Stimulated activated CD4-positive, alpha-beta T cell treated with anti-CD3 and anti-CD28 coated beads, Interleukin-15, amount 100 ng/mL, for 24 hours (primary cell): ENCODE results near the gene NUP107.

Experiments used
- DNase-seq: peaks from one replicate; pipeline ENCODE4 v3.0.0-alpha.2; 2020

Gene NUP107

GRCh38 chr12:68776976-68777610 is 90.3 kb downstream of the NUP107 start:
- DNase-seq = no peak

- no peak for DNase-seq
These were observed 92.5 kb downstream of the NUP107 start for GRCh38 chr12:68779280-68779679.

- no peak for DNase-seq
These were observed 94.0 kb downstream of the NUP107 start for GRCh38 chr12:68780731-68781130.

GRCh38 chr12:68781728-68782127 is 95.0 kb downstream of the NUP107 start:
- DNase-seq = no peak

GRCh38 chr12:68784015-68784414 is 97.2 kb downstream of the NUP107 start:
- DNase-seq = no peak

GRCh38 chr12:68785358-68785757 is 98.6 kb downstream of the NUP107 start:
- no peak for DNase-seq

- no peak for DNase-seq
These were observed 99.0 kb downstream of the NUP107 start for GRCh38 chr12:68785823-68786222.

- DNase-seq = no peak
These were observed 100.2 kb downstream of the NUP107 start for GRCh38 chr12:68786929-68787328.

- no peak for DNase-seq
These were observed 101.9 kb downstream of the NUP107 start for GRCh38 chr12:68788554-68789143.

GRCh38 chr12:68789144-68789878 is 102.5 kb downstream of the NUP107 start:
- no peak for DNase-seq

- no peak for DNase-seq
These were observed 103.5 kb downstream of the NUP107 start for GRCh38 chr12:68790081-68790951.

GRCh38 chr12:68790952-68791234 is 104.1 kb downstream of the NUP107 start:
- no peak for DNase-seq

GRCh38 chr12:68791897-68792481 is 105.2 kb downstream of the NUP107 start:
- no peak for DNase-seq

- DNase-seq = no peak
These were observed 106.2 kb downstream of the NUP107 start for GRCh38 chr12:68792952-68793351.

GRCh38 chr12:68793436-68793835 is 106.7 kb downstream of the NUP107 start:
- DNase-seq = no peak

- no peak for DNase-seq
These were observed 107.3 kb downstream of the NUP107 start for GRCh38 chr12:68793975-68794652.

GRCh38 chr12:68794653-68795251 is 108.0 kb downstream of the NUP107 start:
- no peak for DNase-seq
